Activated naive CD4-positive, alpha-beta T cell treated with anti-CD3 and anti-CD28 coated beads, Interleukin-2, amount 10 ng/mL, durations not matched to agents 7 days and 5 days (primary cell): ENCODE data around the gene ADGRG7.

Source experiments
- CTCF ChIA-PET: fragments of 350-600 bp; sonication (Branson Sonifier 250); formaldehyde crosslinking; loops from one replicate; lab custom pipeline; 2021; ENCODE audit warnings: antibody characterized with exemption; lab: Charles Lee
- DNase-seq: peaks from one replicate; pipeline ENCODE4 v3.0.0-alpha.2; 2020
- H3K27ac Mint-ChIP-seq: one replicate; pipeline ENCODE4 v1.8.0; 2021; ENCODE audit warnings: mild to moderate bottlenecking, moderate library complexity, mixed read lengths
- H3K27me3 Mint-ChIP-seq: one replicate; pipeline ENCODE4 v1.8.0; 2021; ENCODE audit warnings: mild to moderate bottlenecking, mixed read lengths
- H3K36me3 Mint-ChIP-seq: one replicate; pipeline ENCODE4 v1.8.0; 2021; ENCODE audit warnings: mixed read lengths
- H3K4me1 Mint-ChIP-seq: one replicate; pipeline ENCODE4 v1.8.0; 2021; ENCODE audit warnings: mixed read lengths
- H3K4me3 Mint-ChIP-seq: one replicate; pipeline ENCODE4 v1.8.0; 2021; ENCODE audit warnings: mild to moderate bottlenecking, moderate library complexity, mixed read lengths
- H3K9me3 Mint-ChIP-seq: one replicate; pipeline ENCODE4 v1.8.0; 2021; ENCODE audit warnings: mixed read lengths

The ADGRG7 gene

DNA sequence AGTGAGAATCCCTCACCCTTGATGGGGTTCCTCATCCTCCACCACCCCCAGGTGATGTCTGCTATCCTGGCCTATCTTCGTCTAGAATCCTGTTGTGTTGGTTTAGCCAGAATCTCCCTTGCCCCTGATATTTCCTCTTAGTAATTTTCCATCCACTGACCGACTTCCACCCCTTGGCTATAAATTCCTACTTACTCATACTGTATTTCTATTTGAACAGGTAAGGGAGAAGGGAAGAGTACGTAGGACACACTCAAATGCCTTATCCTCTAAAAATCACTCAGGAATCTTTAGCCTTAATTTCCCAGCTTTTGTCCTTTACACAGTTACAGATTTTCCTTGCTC is 99.2 kb downstream of the ADGRG7 start:
- peak overlapping the region; percentile 94 for H3K27ac Mint-ChIP-seq
- H3K27me3 Mint-ChIP-seq: peaks cover 11% of the 10 kb centered on the region
- H3K9me3 Mint-ChIP-seq: peaks cover 7% of the 10 kb centered on the region
- peaks cover 29% of the 10 kb centered on the region for H3K36me3 Mint-ChIP-seq
- CTCF ChIA-PET: interaction anchor here (0.7 to 2.5 kb wide), 3 partner anchors 106 to 303 kb away, joined by 3 to 7 read pairs (median 3); no protein-coding TSS in a partner anchor
- H3K4me1 Mint-ChIP-seq: peaks cover 41% of the 10 kb centered on the region
- peak overlapping the region; percentile 76 for H3K4me3 Mint-ChIP-seq
- DNase-seq: no peak

DNA sequence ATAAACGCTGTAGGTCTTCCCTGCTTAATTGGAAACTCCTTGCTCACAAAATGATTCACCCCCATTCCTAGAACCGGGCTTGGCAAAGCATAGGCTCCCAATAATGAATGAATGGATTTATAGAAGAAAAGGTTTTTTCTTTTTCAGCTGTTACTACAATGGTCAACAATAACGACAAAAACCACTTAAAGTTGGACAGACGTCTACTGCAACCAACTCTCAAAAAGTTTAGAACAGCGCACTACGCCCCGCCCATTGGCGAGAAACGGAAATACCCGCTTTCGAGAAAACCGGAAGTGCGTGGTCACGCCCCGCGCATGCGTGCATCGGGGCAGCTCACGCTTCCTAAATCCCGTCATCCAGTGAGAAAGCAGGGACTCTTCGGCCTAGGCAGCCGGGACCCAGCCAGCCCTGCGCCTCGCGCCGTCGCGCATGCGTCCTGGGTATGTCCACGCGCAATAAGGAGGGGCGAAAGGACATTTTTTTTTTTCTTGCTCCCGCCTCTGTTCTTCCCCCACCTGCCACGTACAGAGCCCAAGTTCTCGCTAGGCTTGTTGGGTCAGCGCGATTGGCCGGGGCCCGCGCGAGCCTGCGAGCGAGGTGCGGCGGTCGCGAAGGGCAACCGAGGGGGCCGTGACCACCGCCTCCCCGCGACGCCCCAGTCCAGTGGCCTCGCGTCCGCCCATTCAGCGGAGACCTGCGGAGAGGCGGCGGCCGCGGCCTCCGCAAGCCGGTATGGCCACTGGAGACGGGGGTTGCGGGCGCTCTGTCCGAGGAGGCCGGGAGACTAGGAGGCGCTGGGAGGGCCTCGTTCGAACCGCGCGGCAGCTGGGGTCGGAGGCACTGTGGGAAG is 99.8 kb downstream of the ADGRG7 start, which contains the start of gene TFG:
Gene TFG, plus strand, starts transcription at position 506 of the 853 bp plus-strand sequence. CDS start 4,192 bp downstream, outside the sequence.
- H3K4me1 Mint-ChIP-seq: peaks cover 41% of the 10 kb centered on the region
- peaks cover 11% of the 10 kb centered on the region for H3K27me3 Mint-ChIP-seq
- peak; percentile 98 for DNase-seq
- H3K36me3 Mint-ChIP-seq: peaks cover 34% of the 10 kb centered on the region
- peak within 1 kb of the TSS; percentile 94 for H3K27ac Mint-ChIP-seq
- CTCF ChIA-PET: interaction anchor here (0.7 to 2.5 kb wide), 8 partner anchors 17 to 892 kb away, joined by 3 to 7 read pairs (median 3); partner anchors contain the start of gene CMSS1
- peak within 1 kb of the TSS; percentile 76 for H3K4me3 Mint-ChIP-seq
- peaks cover 7% of the 10 kb centered on the region for H3K9me3 Mint-ChIP-seq

DNA sequence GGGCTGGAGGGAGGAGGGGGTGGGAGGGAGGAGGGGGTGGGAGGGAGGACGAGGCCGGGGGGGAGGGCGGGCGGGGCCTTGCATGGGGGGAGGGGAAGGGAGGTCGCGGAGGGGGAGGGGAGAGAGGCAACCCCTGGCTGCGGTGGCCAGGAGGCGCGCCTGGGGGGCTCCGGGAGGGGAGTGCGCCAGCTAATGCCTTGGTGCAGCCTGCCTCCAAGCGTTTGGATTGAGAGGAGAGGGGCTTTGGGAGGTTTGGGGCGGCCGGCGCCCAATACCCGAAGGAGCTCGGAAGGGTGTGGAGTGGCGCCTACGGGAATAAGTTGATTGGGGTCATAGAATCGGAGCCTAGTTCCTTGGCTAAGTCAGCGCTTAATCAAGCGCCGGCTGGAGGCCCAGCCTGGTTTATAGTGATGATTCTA is 100.5 kb downstream of the ADGRG7 start:
- CTCF ChIA-PET: interaction anchor here (0.8 to 2.5 kb wide), 14 partner anchors 10 to 892 kb away, joined by 3 to 7 read pairs (median 3); partner anchors contain the start of gene CMSS1
- Mint-ChIP-seq H3K27ac (peak overlapping the region; percentile 82), H3K36me3 (peaks cover 38% of the 10 kb centered on the region), H3K4me1 (peaks cover 42% of the 10 kb centered on the region), H3K27me3 (peaks cover 11% of the 10 kb centered on the region), H3K9me3 (peaks cover 7% of the 10 kb centered on the region), H3K4me3 (peak overlapping the region; percentile 76)
- DNase-seq: peak; percentile 61

DNA sequence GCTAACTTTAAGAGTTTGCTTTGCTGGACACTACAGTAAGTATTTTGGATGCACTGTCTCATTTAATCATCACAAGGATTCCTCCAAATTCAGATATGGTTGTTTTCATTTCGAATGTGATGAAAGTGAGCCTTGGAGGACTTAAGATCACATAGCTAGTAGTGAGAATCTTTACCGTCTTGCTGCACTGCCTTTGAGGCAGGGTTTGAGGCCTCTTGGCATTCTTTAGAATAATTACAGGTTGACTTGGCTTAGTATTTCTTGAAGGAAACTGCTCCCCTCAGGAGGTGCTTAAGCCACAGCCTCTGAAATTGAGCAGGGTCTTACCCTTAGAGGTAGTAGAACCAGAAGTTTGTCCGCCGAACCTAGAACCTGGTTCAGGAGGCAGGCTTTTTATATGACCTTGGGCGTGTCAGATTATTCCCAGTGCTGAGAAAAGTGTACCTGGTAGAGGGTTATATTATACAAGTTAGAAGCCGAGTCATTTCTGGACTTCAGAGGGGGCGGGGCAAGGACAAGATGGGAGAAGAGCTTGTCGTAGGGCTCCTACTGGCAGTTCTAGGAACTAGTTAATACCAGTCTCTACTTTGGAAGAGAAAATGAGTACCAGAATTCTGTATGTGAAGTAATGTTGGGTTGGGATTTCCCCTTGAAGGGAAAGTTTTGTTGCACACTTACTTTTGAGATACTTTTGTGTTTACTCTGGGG is 101.0 kb downstream of the ADGRG7 start:
- Mint-ChIP-seq H3K4me3 (peak overlapping the region; percentile 76), H3K36me3 (peaks cover 43% of the 10 kb centered on the region), H3K4me1 (peaks cover 47% of the 10 kb centered on the region), H3K9me3 (peaks cover 7% of the 10 kb centered on the region), H3K27ac (peak overlapping the region; percentile 82), H3K27me3 (peaks cover 7% of the 10 kb centered on the region)
- DNase-seq: peak; percentile 75
- CTCF ChIA-PET: interaction anchor here (0.6 to 2.5 kb wide), 19 partner anchors 9 to 893 kb away, joined by 3 to 7 read pairs (median 3); partner anchors contain the start of gene CMSS1

DNA sequence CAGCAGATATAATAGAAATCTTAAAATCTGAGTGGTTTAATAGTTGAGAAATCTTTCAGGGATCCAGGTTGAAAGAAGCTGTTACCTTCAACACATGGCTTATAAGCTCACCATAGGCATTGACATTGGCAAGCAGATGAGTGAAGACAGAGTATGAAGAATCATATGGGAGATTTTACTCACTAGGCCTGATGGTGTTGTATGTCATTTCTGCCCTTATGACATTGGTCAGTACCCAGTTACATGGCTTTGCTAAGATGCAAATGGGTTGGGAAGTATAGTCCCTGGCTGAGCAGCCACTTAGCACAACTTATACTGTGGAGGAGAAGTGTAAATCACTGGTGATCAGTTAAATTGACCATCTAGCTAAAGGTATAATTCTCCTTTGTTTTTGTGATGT is 105.8 kb downstream of the ADGRG7 start:
- no peaks in the 10 kb centered on the region for H3K9me3 Mint-ChIP-seq
- DNase-seq: no peak
- H3K4me3 Mint-ChIP-seq: no peak overlapping the region
- H3K27me3 Mint-ChIP-seq: no peaks in the 10 kb centered on the region
- CTCF ChIA-PET: interaction anchor here (0.7 kb wide), 1 partner anchor 10 kb away, joined by 5 read pairs; no protein-coding TSS in a partner anchor
- H3K36me3 Mint-ChIP-seq: peaks cover 61% of the 10 kb centered on the region
- no peak overlapping the region for H3K27ac Mint-ChIP-seq
- H3K4me1 Mint-ChIP-seq: peaks cover 60% of the 10 kb centered on the region

DNA sequence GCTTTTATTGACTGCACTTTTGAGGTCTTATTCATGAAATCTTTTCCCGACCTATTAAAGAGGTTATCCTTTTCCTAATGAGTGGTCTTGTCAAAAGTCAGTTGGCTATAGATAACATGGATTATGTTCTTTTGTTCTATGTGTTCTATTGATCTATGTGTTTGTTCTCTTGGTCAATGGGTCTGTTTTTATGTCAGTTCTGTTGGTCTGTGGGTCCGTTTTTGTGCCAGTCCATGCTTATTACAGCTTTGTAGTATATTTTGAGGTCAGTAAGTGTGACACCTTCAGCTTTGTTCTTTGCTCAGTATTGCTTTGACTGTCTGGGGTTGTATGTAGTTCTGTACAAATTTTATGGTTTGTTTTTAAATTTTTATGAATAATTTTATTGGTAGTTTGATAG is 107.7 kb downstream of the ADGRG7 start:
- Mint-ChIP-seq H3K36me3 (peaks cover 63% of the 10 kb centered on the region), H3K27ac (no peak overlapping the region), H3K9me3 (no peaks in the 10 kb centered on the region), H3K27me3 (no peaks in the 10 kb centered on the region), H3K4me1 (peaks cover 45% of the 10 kb centered on the region), H3K4me3 (no peak overlapping the region)
- DNase-seq: no peak
- CTCF ChIA-PET: interaction anchor here (0.9 kb wide), 1 partner anchor 254 kb away, joined by 5 read pairs; no protein-coding TSS in a partner anchor

DNA sequence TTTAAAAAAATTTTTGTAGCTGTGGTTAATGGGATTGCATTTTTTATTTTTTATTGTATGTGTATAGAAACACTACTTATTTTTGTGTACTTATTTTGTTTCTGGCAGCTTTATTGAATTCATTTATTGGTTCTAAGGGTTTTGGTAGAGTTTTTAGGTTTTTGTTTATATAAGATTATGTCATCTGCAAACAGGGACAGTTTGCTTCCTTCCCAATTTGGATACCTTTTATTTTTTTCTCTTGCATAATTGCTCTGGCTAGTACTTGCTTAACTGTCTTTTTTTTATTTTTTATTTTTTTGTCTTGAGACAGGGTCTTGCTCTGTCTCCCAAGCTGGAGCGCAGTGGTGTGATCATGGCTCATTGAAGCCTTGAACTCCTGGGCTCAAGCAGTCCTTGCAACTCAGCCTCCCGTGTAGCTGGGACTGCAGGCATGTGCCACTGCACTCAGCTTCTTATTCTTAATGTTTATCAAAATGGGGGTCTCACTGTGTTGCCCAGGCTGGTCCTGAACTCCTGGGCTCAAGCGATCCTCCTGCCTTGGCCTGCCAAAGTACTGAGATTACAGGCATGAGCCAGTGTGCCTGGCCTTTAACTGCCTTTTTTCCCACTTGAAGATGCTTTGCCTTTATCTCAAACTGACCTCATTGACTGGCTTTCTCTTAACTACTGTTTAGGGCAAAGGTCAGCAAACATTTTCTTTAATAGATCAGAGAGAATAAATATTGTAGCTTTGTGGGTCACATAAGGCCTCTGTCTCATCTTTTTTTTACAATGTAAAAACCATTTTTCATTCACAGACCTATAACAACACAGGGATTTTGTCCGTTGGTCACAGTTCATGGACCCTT is 108.5 kb downstream of the ADGRG7 start:
- no peaks in the 10 kb centered on the region for H3K27me3 Mint-ChIP-seq
- H3K4me1 Mint-ChIP-seq: peaks cover 37% of the 10 kb centered on the region
- no peaks in the 10 kb centered on the region for H3K9me3 Mint-ChIP-seq
- peaks cover 63% of the 10 kb centered on the region for H3K36me3 Mint-ChIP-seq
- no peak overlapping the region for H3K27ac Mint-ChIP-seq
- no peak for DNase-seq
- H3K4me3 Mint-ChIP-seq: no peak overlapping the region
- CTCF ChIA-PET: interaction anchor here (0.9 kb wide), 1 partner anchor 255 kb away, joined by 5 read pairs; no protein-coding TSS in a partner anchor

DNA sequence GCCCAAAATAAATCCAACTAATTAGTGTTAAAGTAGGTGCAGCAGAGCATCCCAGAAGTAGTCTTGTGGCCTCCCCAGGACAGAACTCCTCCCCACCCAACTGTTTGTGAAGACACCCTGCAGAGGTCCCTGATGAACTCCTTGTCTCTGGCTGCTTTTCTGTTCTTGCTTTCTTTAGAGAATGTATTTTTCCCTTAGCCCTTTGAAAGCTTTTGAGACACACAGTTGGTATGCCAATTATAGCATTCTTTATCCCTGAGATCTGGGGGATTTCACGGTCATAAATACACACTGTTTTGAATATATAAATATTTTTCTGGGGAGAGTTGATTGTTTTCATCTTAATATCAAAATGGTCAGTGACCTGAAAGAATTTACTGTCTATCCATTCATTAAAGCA is 109.7 kb downstream of the ADGRG7 start:
- Mint-ChIP-seq H3K27me3 (no peaks in the 10 kb centered on the region), H3K36me3 (peaks cover 57% of the 10 kb centered on the region)

DNA sequence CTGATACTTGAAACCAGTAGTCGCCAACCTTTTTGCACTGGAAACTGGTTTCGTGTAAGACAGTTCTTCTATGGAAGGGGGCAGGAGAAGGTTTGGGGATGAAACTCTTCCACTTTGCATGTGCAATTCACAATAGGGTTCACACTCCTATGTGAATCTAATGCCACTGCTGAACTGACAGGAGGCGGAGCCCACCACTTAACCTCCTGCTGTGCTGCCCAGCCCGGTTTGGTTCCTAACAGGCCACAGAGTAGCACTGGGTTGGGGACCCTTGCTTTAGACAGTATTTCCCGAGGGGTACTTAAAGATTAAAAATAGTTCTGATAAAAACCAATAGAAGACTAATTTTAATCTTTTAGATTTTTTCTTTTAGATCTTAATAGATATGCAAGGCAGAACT is 111.0 kb downstream of the ADGRG7 start:
- no peak for DNase-seq
- H3K27me3 Mint-ChIP-seq: no peaks in the 10 kb centered on the region
- CTCF ChIA-PET: no interaction called here
- no peaks in the 10 kb centered on the region for H3K9me3 Mint-ChIP-seq
- no peak overlapping the region for H3K4me3 Mint-ChIP-seq
- no peak overlapping the region for H3K27ac Mint-ChIP-seq
- peaks cover 49% of the 10 kb centered on the region for H3K36me3 Mint-ChIP-seq
- peaks cover 24% of the 10 kb centered on the region for H3K4me1 Mint-ChIP-seq

More for the DNA sequence above, 109.7 kb downstream of the ADGRG7 start:
- CTCF ChIA-PET: interaction anchor here (1.2 kb wide), 1 partner anchor 9 kb away, joined by 5 read pairs; no protein-coding TSS in a partner anchor
- Mint-ChIP-seq H3K4me3 (no peak overlapping the region), H3K9me3 (no peaks in the 10 kb centered on the region), H3K27ac (no peak overlapping the region), H3K4me1 (peaks cover 31% of the 10 kb centered on the region)
- no peak for DNase-seq

DNA sequence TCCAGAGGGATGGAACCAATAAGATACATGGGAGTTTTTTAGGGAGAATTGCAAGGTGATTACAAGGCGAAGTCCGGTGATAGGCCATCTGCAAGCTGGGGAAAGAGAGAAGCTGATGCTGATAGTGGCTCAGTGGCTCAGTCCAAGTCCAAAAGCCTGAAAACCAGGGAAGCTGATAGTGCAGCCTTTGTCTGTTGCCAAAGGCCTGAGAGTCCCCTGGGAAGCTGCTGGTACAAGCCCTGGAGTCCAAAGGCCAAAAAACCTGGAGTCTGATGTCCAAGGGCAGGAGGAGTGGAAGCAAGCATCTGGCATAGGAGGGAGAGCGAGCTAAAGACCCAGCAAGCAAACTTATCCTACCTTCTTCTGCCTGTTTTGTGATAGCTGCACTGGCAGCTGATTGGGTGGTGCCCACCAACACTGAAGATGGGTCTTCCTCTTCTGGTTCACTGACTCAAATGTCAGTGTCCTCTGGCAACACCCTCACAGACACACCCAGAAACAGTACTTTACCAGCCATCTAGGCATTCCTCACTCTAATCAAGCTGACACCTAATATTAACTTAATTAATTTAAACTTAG is 116.6 kb downstream of the ADGRG7 start:
- Mint-ChIP-seq H3K27me3 (no peaks in the 10 kb centered on the region), H3K4me1 (peaks cover 13% of the 10 kb centered on the region), H3K36me3 (peaks cover 50% of the 10 kb centered on the region), H3K9me3 (no peaks in the 10 kb centered on the region), H3K27ac (no peak overlapping the region), H3K4me3 (no peak overlapping the region)
- no peak for DNase-seq
- CTCF ChIA-PET: interaction anchor here (0.9 to 1.4 kb wide), 4 partner anchors 9 to 90 kb away, joined by 3 to 5 read pairs (median 3); no protein-coding TSS in a partner anchor

DNA sequence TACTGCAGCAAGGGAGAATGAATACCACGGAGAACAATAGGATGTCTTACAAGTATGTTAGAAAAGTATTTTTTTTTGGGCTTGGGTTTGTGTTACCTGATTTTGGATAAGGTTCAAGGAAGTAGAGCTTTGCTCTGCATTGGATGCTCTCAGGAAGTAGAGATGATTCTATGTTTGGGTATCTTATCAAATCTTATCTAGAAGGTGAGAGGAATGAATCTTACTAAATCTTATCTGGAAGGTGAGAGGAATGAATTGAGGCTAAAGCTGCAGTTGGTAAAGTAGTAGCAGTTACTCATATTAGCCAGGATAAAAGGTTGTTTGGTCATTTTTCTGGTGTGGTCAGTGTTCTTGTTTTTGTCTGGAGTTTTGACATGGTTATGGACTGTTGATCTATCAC is 117.3 kb downstream of the ADGRG7 start:
- H3K4me1 Mint-ChIP-seq: peaks cover 13% of the 10 kb centered on the region
- H3K36me3 Mint-ChIP-seq: peaks cover 44% of the 10 kb centered on the region
- no peak overlapping the region for H3K27ac Mint-ChIP-seq
- CTCF ChIA-PET: interaction anchor here (0.9 to 1.4 kb wide), 2 partner anchors 8 to 16 kb away, joined by 3 read pairs; no protein-coding TSS in a partner anchor
- no peak for DNase-seq
- no peaks in the 10 kb centered on the region for H3K9me3 Mint-ChIP-seq
- no peaks in the 10 kb centered on the region for H3K27me3 Mint-ChIP-seq
- no peak overlapping the region for H3K4me3 Mint-ChIP-seq

DNA sequence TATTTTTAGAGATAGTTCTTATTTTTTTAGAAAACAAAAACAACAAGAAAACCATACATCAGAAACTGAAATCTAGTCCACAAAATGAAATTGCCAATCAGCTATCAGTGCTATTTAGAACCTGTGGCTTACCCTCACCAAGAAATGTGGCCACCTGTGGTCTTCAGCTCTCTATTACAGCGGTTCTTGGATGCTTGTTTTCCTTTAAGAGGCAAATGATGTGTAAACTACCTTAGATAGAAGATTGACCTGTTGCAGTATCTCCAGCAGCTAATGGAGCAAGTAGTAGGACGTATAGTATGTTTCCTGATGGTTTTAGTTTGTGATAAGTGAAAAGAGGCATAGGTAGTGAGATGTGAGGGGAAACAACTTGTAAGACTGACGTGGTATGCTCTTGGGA is 121.1 kb downstream of the ADGRG7 start:
- no peaks in the 10 kb centered on the region for H3K9me3 Mint-ChIP-seq
- peaks cover 49% of the 10 kb centered on the region for H3K36me3 Mint-ChIP-seq
- DNase-seq: no peak
- CTCF ChIA-PET: interaction anchor here (1.6 kb wide), 1 partner anchor 10 kb away, joined by 6 read pairs; no protein-coding TSS in a partner anchor
- no peaks in the 10 kb centered on the region for H3K27me3 Mint-ChIP-seq
- H3K4me3 Mint-ChIP-seq: no peak overlapping the region
- H3K4me1 Mint-ChIP-seq: peaks cover 15% of the 10 kb centered on the region
- H3K27ac Mint-ChIP-seq: no peak overlapping the region

DNA sequence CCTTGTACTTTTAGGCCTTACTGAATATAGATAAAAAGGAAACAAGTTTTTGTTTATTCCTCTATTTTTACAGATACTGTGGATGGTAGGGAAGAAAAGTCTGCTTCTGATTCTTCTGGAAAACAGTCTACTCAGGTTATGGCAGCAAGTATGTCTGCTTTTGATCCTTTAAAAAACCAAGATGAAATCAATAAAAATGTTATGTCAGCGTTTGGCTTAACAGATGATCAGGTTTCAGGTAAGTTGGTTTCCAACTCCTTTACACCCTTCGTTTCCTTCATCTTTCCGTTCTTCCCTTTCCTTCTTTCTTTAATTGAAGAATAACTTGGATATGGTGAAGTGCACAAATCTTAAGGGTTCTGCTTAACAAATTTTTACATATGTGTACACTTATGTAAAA is 123.0 kb downstream of the ADGRG7 start:
- H3K4me3 Mint-ChIP-seq: no peak overlapping the region
- H3K4me1 Mint-ChIP-seq: peaks cover 5% of the 10 kb centered on the region
- H3K36me3 Mint-ChIP-seq: peaks cover 52% of the 10 kb centered on the region
- H3K9me3 Mint-ChIP-seq: no peaks in the 10 kb centered on the region
- DNase-seq: no peak
- CTCF ChIA-PET: no interaction called here
- H3K27me3 Mint-ChIP-seq: no peaks in the 10 kb centered on the region
- no peak overlapping the region for H3K27ac Mint-ChIP-seq
